WTC11 (cell line): ENCODE results near the gene NCAPD2. TPM values are rescaled to one million over a fixed set of nuclear protein-coding genes. Genes with fewer than 3 reads are reported as not detected.

Source experiments
- ATAC-seq: fragments of 200-7000 bp; cut with Tn5 transposase; 2 replicates; pipeline ENCODE4 v1.10.0; 2021; ENCODE audit warnings: mild to moderate bottlenecking, moderate library complexity
- CTCF ChIA-PET: fragments of 300-600 bp; sonication (Branson Sonifier 250); formaldehyde crosslinking; loops from one replicate; lab custom pipeline; 2021; ENCODE audit warnings: antibody characterized with exemption; lab: Charles Lee
- POLR2A ChIA-PET: fragments of 350-600 bp; sonication (Branson Sonifier 250); formaldehyde crosslinking; loops from one replicate; lab custom pipeline; 2021; ENCODE audit warnings: antibody characterized with exemption; lab: Charles Lee
- DNase-seq: peaks from one replicate; pipeline ENCODE4 v3.0.0; 2021; ENCODE audit warnings: low spot score
- H3K27ac Mint-ChIP-seq: 2 replicates; pipeline ENCODE4 v1.8.0; 2021; ENCODE audit warnings: mixed read lengths
- H3K27me3 Mint-ChIP-seq: 2 replicates; pipeline ENCODE4 v1.8.0; 2021; ENCODE audit warnings: low read depth, mild to moderate bottlenecking, moderate library complexity, mixed read lengths
- H3K36me3 Mint-ChIP-seq: 2 replicates; pipeline ENCODE4 v1.8.0; 2021; ENCODE audit warnings: mixed read lengths
- H3K4me1 Mint-ChIP-seq: 2 replicates; pipeline ENCODE4 v1.8.0; 2022; ENCODE audit warnings: mixed read lengths
- H3K4me3 Mint-ChIP-seq: 2 replicates; pipeline ENCODE4 v1.8.0; 2021; ENCODE audit warnings: mild to moderate bottlenecking, moderate library complexity, mixed read lengths
- H3K9me3 Mint-ChIP-seq: 2 replicates; pipeline ENCODE4 v1.8.0; 2021; ENCODE audit warnings: mixed read lengths
- ARID4B ChIP-seq: sonication (generic); formaldehyde crosslinking; IDR thresholded peaks from 2 replicates; pipeline ENCODE4 v1.8.0; 2023; ENCODE audit warnings: missing genetic modification reagents, mild to moderate bottlenecking, borderline replicate concordance
- CREM ChIP-seq: sonication (generic); formaldehyde crosslinking; IDR thresholded peaks from 2 replicates; pipeline ENCODE4 v1.8.1; 2022; ENCODE audit warnings: mild to moderate bottlenecking, missing genetic modification reagents, moderate library complexity
- EMX1 ChIP-seq: fragments of 250-450 bp; sonication (Bioruptor Pico); IDR thresholded peaks from 2 replicates; pipeline ENCODE4 v1.8.0; 2021; ENCODE audit warnings: mild to moderate bottlenecking
- ESRRA ChIP-seq: sonication (generic); formaldehyde crosslinking; IDR thresholded peaks from 2 replicates; pipeline ENCODE4 v1.8.1; 2022; ENCODE audit warnings: mild to moderate bottlenecking, missing genetic modification reagents, borderline replicate concordance
- FOXK1 ChIP-seq: sonication (generic); formaldehyde crosslinking; IDR thresholded peaks from 2 replicates; pipeline ENCODE4 v1.8.0; 2022; ENCODE audit warnings: mild to moderate bottlenecking, moderate library complexity, missing genetic modification reagents
- FOXP1 ChIP-seq: sonication (generic); formaldehyde crosslinking; IDR thresholded peaks from 2 replicates; pipeline ENCODE4 v1.8.0; 2022; ENCODE audit warnings: missing genetic modification reagents, mild to moderate bottlenecking, moderate library complexity, borderline replicate concordance
- JAZF1 ChIP-seq: fragments of 250-450 bp; sonication (Bioruptor Pico); IDR thresholded peaks from 2 replicates; pipeline ENCODE4 v1.9.0; 2021; ENCODE audit warnings: moderate library complexity, mild to moderate bottlenecking, inconsistent platforms
- JUN ChIP-seq: sonication (generic); formaldehyde crosslinking; IDR thresholded peaks from 2 replicates; pipeline ENCODE4 v1.8.0; 2023; ENCODE audit warnings: mild to moderate bottlenecking, missing genetic modification reagents
- MXD4 ChIP-seq: fragments of 250-450 bp; sonication (Bioruptor Pico); IDR thresholded peaks from 2 replicates; pipeline ENCODE4 v1.8.0; 2021; ENCODE audit warnings: mild to moderate bottlenecking, moderate library complexity, borderline replicate concordance
- MYBL2 ChIP-seq: sonication (generic); formaldehyde crosslinking; IDR thresholded peaks from 2 replicates; pipeline ENCODE4 v1.8.1; 2023; ENCODE audit warnings: mild to moderate bottlenecking, moderate library complexity, missing genetic modification reagents
- NR2C2 ChIP-seq: sonication (generic); formaldehyde crosslinking; IDR thresholded peaks from 2 replicates; pipeline ENCODE4 v1.8.0; 2022; ENCODE audit warnings: mild to moderate bottlenecking, missing genetic modification reagents
- NR3C1 ChIP-seq: sonication (generic); formaldehyde crosslinking; conservative IDR thresholded peaks from 2 replicates; pipeline ENCODE4 v1.8.1; 2023; ENCODE audit warnings: low read depth, mild to moderate bottlenecking, missing genetic modification reagents
- SOX15 ChIP-seq: fragments of 250-450 bp; sonication (Bioruptor Pico); IDR thresholded peaks from 2 replicates; pipeline ENCODE4 v1.9.0; 2021; ENCODE audit warnings: mild to moderate bottlenecking
- TP53 ChIP-seq: sonication (generic); formaldehyde crosslinking; IDR thresholded peaks from 2 replicates; pipeline ENCODE4 v1.8.1; 2023; ENCODE audit warnings: mild to moderate bottlenecking, missing genetic modification reagents
- ZBTB21 ChIP-seq: sonication (generic); formaldehyde crosslinking; IDR thresholded peaks from 2 replicates; pipeline ENCODE4 v1.8.1; 2023; ENCODE audit warnings: mild to moderate bottlenecking, missing genetic modification reagents, borderline replicate concordance
- ZNF423 ChIP-seq: fragments of 250-450 bp; sonication (Bioruptor Pico); IDR thresholded peaks from 2 replicates; pipeline ENCODE4 v2.1.2; 2022; ENCODE audit warnings: mild to moderate bottlenecking, moderate library complexity
- total RNA-seq: library from RNA; stranded (reverse); gene quantifications from 3 replicates; pipeline ENCODE4 v1.2.3, GENCODE V29; 2021
- TF ChIP-seq, protein P1 (sequence below): fragments of 200-600 bp; IDR thresholded peaks from 2 replicates; pipeline ENCODE4 v1.8.0; 2022; ENCODE audit warnings: antibody characterized with exemption
- TF ChIP-seq, protein P2 (sequence below): sonication (generic); formaldehyde crosslinking; IDR thresholded peaks from 2 replicates; pipeline ENCODE4 v1.8.1; 2022; ENCODE audit warnings: missing genetic modification reagents, borderline replicate concordance

Gene NCAPD2
- total RNA-seq, 1 experiment from 2014 or later: 141 TPM

DNA sequence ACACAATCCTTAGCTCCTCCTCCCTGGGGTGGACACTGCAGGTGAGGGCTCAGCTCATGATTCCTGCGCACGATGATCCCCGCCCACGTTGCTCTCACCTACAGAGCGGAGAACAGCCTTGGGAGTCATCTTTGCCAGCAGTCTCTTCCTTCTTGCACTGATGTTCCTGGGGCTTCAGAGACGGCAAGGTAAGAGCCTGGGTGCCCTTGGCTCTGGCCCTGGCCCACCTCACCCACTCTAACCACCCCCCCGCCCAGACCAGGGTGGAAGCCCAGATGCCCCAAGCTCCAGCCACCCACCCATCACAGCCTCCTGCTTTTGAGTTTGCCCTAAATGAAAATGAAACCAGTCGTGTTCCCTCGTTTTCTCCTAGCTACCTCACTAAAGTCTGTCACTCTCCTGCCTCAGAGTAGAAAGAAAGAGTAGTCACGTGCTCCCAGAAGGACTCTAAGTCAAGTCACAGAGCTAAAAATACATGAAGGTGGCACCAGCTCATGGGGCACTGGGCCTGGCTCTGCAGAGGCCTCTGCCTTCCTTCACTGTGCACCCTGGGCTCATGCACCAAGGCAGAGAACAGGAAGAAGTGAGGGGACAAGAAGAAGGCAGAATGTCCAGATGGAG, 33.0 kb upstream of the NCAPD2 start:
- Mint-ChIP-seq H3K36me3 (peaks cover 45% of the 10 kb centered on the region), H3K9me3 (no peaks in the 10 kb centered on the region), H3K27ac (peak overlapping the region; percentile 8), H3K4me3 (no peak overlapping the region), H3K4me1 (peaks cover 9% of the 10 kb centered on the region; the same call in 1 of the 2 replicates)
- CTCF ChIA-PET: interaction anchor here (1.0 to 1.1 kb wide), 2 partner anchors 37 kb away, joined by 3 read pairs; no protein-coding TSS in a partner anchor
- POLR2A ChIA-PET: interaction anchor here (2.7 kb wide), 1 partner anchor 9 kb away, joined by 10 read pairs; the partner anchor contains the start of gene VAMP1
- no peak for TF ChIP-seq CREM (CRISPR knock-in tag)
- TF ChIP-seq, all 79 proteins: peak for 0
- H3K27me3 Mint-ChIP-seq: no peaks in the 10 kb centered on the region
- ATAC-seq (no peak), DNase-seq (peak; percentile 1)

DNA sequence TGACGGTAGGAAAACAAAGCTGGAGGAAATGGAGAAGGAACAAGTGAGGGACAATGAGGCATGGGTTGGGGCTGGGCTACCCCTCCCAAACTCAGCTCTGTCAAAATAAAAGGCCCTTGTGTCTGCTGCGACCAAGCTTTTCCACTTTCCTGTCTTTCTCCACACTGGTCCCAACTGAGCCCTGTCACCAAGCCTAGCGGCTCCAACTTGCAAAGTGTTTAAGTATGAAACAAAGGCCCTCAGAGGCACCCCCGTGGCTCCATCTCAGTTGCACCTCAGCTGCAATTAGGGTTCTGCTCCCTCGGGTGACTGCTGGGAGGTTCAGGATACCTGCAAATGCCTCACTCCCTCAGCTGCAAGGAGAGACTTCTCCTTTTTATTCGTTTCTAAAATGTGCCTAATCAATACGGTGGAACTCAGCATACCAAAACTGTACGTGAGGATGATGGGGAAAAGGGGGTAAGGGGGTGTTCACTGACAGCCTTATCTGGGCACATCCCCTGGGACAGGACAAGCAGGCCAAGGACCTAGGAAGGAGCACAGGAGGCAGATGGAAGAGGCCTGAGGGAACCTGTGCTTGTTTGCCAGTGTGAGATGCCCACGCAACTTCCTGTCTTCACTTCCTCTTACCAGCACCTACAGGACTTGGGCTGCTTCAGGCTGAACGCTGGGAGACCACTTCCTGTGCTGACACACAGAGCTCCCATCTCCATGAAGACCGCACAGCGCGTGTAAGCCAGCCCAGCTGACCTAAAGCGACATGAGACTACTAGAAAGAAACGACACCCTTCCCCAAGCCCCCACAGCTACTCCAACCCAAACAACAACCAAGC, 32.3 kb upstream of the NCAPD2 start:
- Mint-ChIP-seq H3K27ac (peak overlapping the region; percentile 8), H3K9me3 (no peaks in the 10 kb centered on the region), H3K27me3 (no peaks in the 10 kb centered on the region), H3K4me1 (peaks cover 9% of the 10 kb centered on the region; the same call in 1 of the 2 replicates), H3K36me3 (peaks cover 47% of the 10 kb centered on the region), H3K4me3 (no peak overlapping the region)
- ChIA-PET CTCF (interaction anchor here (1.0 kb wide), 1 partner anchor 38 kb away, joined by 3 read pairs; no protein-coding TSS in a partner anchor), POLR2A (interaction anchor here (2.7 kb wide), 1 partner anchor 9 kb away, joined by 10 read pairs; the partner anchor contains the start of gene VAMP1)
- no peak for TF ChIP-seq EMX1 (CRISPR knock-in tag)
- TF ChIP-seq FOXP1 (CRISPR knock-in tag): no peak
- TF ChIP-seq NR3C1 (CRISPR knock-in tag): no peak
- no peak for TF ChIP-seq ESRRA (CRISPR knock-in tag)
- no peak for TF ChIP-seq JUN
- TF ChIP-seq ZBTB21 (CRISPR knock-in tag): no peak
- TF ChIP-seq ZNF423 (CRISPR knock-in tag): no peak
- no peak for TF ChIP-seq CREM (CRISPR knock-in tag)
- DNase-seq (peak; percentile 3), ATAC-seq (no peak)

DNA sequence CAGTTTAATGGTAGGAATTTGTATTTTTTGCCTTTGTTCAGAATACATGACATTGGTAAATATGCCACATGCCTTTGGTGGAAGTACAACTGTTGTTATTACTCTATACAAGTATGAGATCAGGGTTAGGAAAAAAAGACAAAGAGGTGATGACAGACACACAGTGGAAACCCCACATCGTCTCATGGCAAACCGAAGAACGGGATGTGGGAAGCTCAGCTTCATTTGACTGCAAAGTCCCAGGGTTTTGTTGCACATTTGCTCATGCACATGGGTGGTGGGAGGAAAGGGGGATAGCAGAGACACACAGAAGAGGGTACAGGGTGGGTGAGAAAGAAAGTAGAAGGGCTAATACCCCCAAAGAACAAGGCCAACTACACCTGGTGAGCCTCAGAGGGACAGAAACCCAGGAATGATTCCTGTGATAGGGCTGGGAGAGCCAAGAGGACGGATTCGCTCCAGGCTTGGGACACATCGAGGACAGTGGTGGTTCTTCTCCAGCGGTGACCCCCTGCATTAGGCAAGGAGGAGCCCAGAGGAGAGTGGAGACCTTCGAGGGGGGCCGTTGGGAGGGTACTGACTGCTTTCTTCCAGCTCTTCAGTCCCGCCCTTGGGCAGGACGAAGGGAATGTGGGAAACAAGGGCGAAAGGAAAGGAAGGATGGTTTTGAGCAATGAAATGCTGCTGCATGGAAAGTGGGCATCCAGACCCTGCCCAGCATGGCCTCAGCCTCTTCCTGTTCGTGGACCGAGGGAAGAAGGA, 31.5 kb upstream of the NCAPD2 start:
- TF ChIP-seq, protein P1, sequence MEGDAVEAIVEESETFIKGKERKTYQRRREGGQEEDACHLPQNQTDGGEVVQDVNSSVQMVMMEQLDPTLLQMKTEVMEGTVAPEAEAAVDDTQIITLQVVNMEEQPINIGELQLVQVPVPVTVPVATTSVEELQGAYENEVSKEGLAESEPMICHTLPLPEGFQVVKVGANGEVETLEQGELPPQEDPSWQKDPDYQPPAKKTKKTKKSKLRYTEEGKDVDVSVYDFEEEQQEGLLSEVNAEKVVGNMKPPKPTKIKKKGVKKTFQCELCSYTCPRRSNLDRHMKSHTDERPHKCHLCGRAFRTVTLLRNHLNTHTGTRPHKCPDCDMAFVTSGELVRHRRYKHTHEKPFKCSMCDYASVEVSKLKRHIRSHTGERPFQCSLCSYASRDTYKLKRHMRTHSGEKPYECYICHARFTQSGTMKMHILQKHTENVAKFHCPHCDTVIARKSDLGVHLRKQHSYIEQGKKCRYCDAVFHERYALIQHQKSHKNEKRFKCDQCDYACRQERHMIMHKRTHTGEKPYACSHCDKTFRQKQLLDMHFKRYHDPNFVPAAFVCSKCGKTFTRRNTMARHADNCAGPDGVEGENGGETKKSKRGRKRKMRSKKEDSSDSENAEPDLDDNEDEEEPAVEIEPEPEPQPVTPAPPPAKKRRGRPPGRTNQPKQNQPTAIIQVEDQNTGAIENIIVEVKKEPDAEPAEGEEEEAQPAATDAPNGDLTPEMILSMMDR: no peak
- no peak for TF ChIP-seq MYBL2 (CRISPR knock-in tag)
- TF ChIP-seq MXD4 (CRISPR knock-in tag): no peak
- POLR2A ChIA-PET: interaction anchor here (2.7 kb wide), 1 partner anchor 8 kb away, joined by 10 read pairs; the partner anchor contains the start of gene VAMP1
- peak; percentile 3 for DNase-seq
- ATAC-seq: no peak
- Mint-ChIP-seq H3K27me3 (no peaks in the 10 kb centered on the region), H3K4me3 (no peak overlapping the region), H3K36me3 (peaks cover 54% of the 10 kb centered on the region), H3K4me1 (peaks cover 9% of the 10 kb centered on the region; the same call in 1 of the 2 replicates), H3K9me3 (no peaks in the 10 kb centered on the region), H3K27ac (no peak overlapping the region; the same call in 1 of the 2 replicates)
- CTCF ChIA-PET: interaction anchor here (0.7 kb wide), 1 partner anchor 136 kb away, joined by 5 read pairs; no protein-coding TSS in a partner anchor

GRCh38 chr12:6463216-6463615, 30.7 kb upstream of the NCAPD2 start:
- ATAC-seq: no peak
- H3K36me3 Mint-ChIP-seq: peaks cover 60% of the 10 kb centered on the region
- no peaks in the 10 kb centered on the region for H3K27me3 Mint-ChIP-seq
- no peak for DNase-seq
- ChIA-PET POLR2A (no interaction called here), CTCF (interaction anchor here (0.7 to 3.2 kb wide), 5 partner anchors 39 to 140 kb away, joined by 3 to 59 read pairs (median 5); no protein-coding TSS in a partner anchor)
- H3K9me3 Mint-ChIP-seq: no peaks in the 10 kb centered on the region
- peaks cover 9% of the 10 kb centered on the region; the same call in 1 of the 2 replicates for H3K4me1 Mint-ChIP-seq
- H3K4me3 Mint-ChIP-seq: no peak overlapping the region
- H3K27ac Mint-ChIP-seq: no peak overlapping the region
- TF ChIP-seq FOXK1 (CRISPR knock-in tag) (no peak), ARID4B (no peak), JAZF1 (CRISPR knock-in tag) (no peak), SOX15 (CRISPR knock-in tag) (no peak), NR2C2 (CRISPR knock-in tag) (no peak), TP53 (CRISPR knock-in tag) (no peak)
- TF ChIP-seq, protein P2, sequence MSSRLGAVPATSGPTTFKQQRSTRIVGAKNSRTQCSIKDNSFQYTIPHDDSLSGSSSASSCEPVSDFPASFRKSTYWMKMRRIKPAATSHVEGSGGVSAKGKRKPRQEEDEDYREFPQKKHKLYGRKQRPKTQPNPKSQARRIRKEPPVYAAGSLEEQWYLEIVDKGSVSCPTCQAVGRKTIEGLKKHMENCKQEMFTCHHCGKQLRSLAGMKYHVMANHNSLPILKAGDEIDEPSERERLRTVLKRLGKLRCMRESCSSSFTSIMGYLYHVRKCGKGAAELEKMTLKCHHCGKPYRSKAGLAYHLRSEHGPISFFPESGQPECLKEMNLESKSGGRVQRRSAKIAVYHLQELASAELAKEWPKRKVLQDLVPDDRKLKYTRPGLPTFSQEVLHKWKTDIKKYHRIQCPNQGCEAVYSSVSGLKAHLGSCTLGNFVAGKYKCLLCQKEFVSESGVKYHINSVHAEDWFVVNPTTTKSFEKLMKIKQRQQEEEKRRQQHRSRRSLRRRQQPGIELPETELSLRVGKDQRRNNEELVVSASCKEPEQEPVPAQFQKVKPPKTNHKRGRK (CRISPR knock-in tag): no peak
